PC-3 (cell line): Measurements from ENCODE around the gene TM4SF18.

Source experiments
- CTCF ChIP-seq: fragments of 300-600 bp; sonication (generic); conservative IDR thresholded peaks from 2 replicates; pipeline ENCODE4 v1.5.1; 2017; ENCODE audit warnings: antibody characterized with exemption, low read depth, mild to moderate bottlenecking, low read length
- EZH2 ChIP-seq: fragments of 300-600 bp; sonication (generic); IDR thresholded peaks from one replicate; pipeline ENCODE4 v1.6.1; 2017; ENCODE audit warnings: antibody characterized with exemption, mild to moderate bottlenecking, low read length; ENCODE audit not compliant: unreplicated experiment

GRCh38 chr3:149368674-149369497, 35.5 kb upstream of the TM4SF18 start:
- TF ChIP-seq CTCF (no peak), EZH2 (no peak)
